ENCODE data around the gene FOXE3. TPM values are rescaled to one million over a fixed set of nuclear protein-coding genes. Genes with fewer than 3 reads are reported as not detected.

The FOXE3 gene
- not detected in 2 replicates for total RNA-seq (2014; rRNA removed; shearing (Covaris generic))

- Histone ChIP-seq H3K4me1 (replicated peaks) (peaks cover 30% of the 10 kb centered on the region), H3K4me3 (no peak within 1 kb of the TSS), H3K27ac (no peak within 1 kb of the TSS), H3K36me3 (peaks cover 54% of the 10 kb centered on the region), H3K9me3 (replicated peaks) (no peaks in the 10 kb centered on the region), H3K27me3 (replicated peaks) (no peaks in the 10 kb centered on the region)
- DNase-seq (ENCODE audit: low read depth in 1 of 2, low spot score in 2 of 2) = no peak
These were observed at the start of gene FOXE3 for GRCh38 chr1:47415728-47416318. TSS of gene FOXE3 (plus strand) at chr1:47416285. CDS start at chr1:47416316, 31 bp downstream.

DNA sequence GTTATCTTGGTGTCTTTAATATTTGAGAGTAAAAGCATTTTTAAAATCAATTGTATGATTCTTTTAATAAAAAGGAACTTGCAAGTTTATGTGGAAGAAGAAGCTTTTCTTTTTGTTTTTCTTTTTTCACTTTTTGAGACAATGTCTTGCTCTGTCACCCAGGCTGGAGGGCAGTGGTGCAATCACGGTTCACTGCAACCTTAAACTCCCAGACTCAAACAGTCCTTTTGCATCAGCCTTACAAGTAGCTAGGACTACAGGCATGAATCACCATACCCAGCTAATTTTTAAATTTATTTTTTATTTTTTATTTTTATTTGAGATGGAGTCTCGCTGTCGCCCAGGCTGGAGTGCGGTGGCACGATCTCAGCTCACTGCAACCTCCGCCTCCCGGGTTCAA is 48.4 kb upstream of the FOXE3 start:
- no peak for DNase-seq (ENCODE audit: low read depth in 1 of 2, low spot score in 2 of 2)

GRCh38 chr1:47371016-47371517 is 45.0 kb upstream of the FOXE3 start:
- H3K9me3 ChIP-seq (replicated peaks) = no peaks in the 10 kb centered on the region
- no peak overlapping the region for H3K27ac ChIP-seq
- peaks cover 11% of the 10 kb centered on the region for H3K4me1 ChIP-seq (replicated peaks)
- no peak for DNase-seq (ENCODE audit: low read depth in 1 of 2, low spot score in 2 of 2)
- H3K27me3 ChIP-seq (replicated peaks) = no peaks in the 10 kb centered on the region
- H3K4me3 ChIP-seq = no peak overlapping the region
- peaks cover 66% of the 10 kb centered on the region for H3K36me3 ChIP-seq

More for the DNA sequence above, 48.4 kb upstream of the FOXE3 start:
- H3K4me1 ChIP-seq (replicated peaks) = peaks cover 9% of the 10 kb centered on the region
- H3K27me3 ChIP-seq (replicated peaks) = no peaks in the 10 kb centered on the region
- peaks cover 38% of the 10 kb centered on the region for H3K36me3 ChIP-seq
- no peaks in the 10 kb centered on the region for H3K9me3 ChIP-seq (replicated peaks)
- H3K4me3 ChIP-seq = no peak overlapping the region
- H3K27ac ChIP-seq = no peak overlapping the region

- Histone ChIP-seq H3K36me3 (peaks cover 75% of the 10 kb centered on the region), H3K27me3 (replicated peaks) (no peaks in the 10 kb centered on the region), H3K4me1 (replicated peaks) (peaks cover 17% of the 10 kb centered on the region), H3K27ac (no peak overlapping the region), H3K4me3 (no peak overlapping the region), H3K9me3 (replicated peaks) (no peaks in the 10 kb centered on the region)
- DNase-seq (ENCODE audit: low read depth in 1 of 2, low spot score in 2 of 2) = peak in 1 of 2 experiments; percentile 23
These were observed 41.6 kb upstream of the FOXE3 start for GRCh38 chr1:47374501-47374900.

DNA sequence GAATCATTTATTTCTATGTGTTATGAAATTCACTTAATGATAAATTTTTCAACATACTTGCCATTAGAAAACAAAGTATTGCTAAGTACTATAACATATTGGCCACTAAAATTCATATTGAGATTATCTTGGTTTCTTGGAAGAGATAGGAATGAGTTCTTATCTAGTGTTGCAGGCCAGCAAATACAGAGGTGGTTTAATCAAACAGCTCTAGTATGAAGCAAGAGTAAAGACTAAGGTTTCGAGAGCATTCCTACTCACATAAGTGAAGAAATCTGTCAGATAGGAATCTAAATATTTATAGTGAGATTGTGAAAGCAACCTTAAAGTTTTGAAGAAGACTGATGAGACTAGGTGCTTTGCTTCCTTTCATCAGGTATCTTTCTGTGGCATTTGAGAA is 37.9 kb upstream of the FOXE3 start:
- H3K4me3 ChIP-seq = no peak overlapping the region
- peaks cover 22% of the 10 kb centered on the region for H3K4me1 ChIP-seq (replicated peaks)
- no peaks in the 10 kb centered on the region for H3K9me3 ChIP-seq (replicated peaks)
- no peak for DNase-seq (ENCODE audit: low read depth in 1 of 2, low spot score in 2 of 2)
- H3K36me3 ChIP-seq = peaks cover 57% of the 10 kb centered on the region
- no peaks in the 10 kb centered on the region for H3K27me3 ChIP-seq (replicated peaks)
- no peak overlapping the region for H3K27ac ChIP-seq

DNA sequence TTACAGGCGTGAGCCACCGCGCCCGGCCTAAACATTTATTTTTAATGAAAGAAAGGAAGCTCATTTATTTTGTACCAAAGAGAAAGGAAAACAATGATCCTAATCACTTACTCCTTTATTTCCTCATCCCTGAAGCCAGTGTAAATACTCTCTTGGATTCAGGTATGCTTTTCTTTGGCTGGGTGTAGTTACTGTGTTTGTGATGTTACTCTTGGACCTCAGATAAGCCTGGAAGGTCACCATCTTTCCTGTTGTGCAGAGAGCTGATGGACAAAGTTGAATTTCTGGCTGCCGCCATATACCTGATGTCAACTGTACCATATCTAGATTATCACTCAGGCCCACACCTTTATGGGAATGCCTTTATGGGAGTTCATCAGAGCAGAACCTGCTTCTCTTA is 35.4 kb upstream of the FOXE3 start:
- Histone ChIP-seq H3K27ac (no peak overlapping the region), H3K4me1 (replicated peaks) (peaks cover 12% of the 10 kb centered on the region), H3K27me3 (replicated peaks) (no peaks in the 10 kb centered on the region), H3K36me3 (peaks cover 38% of the 10 kb centered on the region), H3K9me3 (replicated peaks) (no peaks in the 10 kb centered on the region), H3K4me3 (no peak overlapping the region)
- no peak for DNase-seq (ENCODE audit: low read depth in 1 of 2, low spot score in 2 of 2)

GRCh38 chr1:47382399-47382983 is 33.6 kb upstream of the FOXE3 start:
- no peak overlapping the region for H3K4me3 ChIP-seq
- peaks cover 26% of the 10 kb centered on the region for H3K36me3 ChIP-seq
- H3K27ac ChIP-seq = no peak overlapping the region
- no peaks in the 10 kb centered on the region for H3K9me3 ChIP-seq (replicated peaks)
- H3K4me1 ChIP-seq (replicated peaks) = peaks cover 12% of the 10 kb centered on the region
- H3K27me3 ChIP-seq (replicated peaks) = no peaks in the 10 kb centered on the region
- DNase-seq (ENCODE audit: low read depth in 1 of 2, low spot score in 2 of 2) = no peak

- Histone ChIP-seq H3K9me3 (replicated peaks) (no peaks in the 10 kb centered on the region), H3K4me3 (no peak overlapping the region), H3K4me1 (replicated peaks) (peaks cover 17% of the 10 kb centered on the region), H3K27me3 (replicated peaks) (no peaks in the 10 kb centered on the region), H3K27ac (no peak overlapping the region), H3K36me3 (peaks cover 18% of the 10 kb centered on the region)
- DNase-seq (ENCODE audit: low read depth in 1 of 2, low spot score in 2 of 2) = no peak
These were observed 32.0 kb upstream of the FOXE3 start for GRCh38 chr1:47384083-47384482.

DNA sequence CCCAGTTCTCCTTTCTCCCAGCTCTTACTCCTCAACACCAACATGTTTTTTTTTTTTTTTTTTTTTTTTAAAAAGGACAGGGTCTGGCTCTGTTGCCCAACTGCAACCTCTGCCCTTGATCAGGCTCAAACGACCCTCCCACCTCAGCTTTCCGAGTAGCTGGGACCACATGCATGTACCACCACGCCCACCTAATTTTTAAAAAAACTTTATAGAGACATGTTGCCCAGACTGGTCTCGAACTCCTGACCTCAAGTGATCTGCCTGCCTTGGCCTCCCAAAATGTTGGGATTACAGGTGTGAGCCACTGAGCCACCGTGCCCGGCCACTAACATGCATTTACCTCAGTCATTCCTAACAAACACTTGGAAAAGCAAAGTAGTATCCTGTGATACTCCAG is 31.1 kb upstream of the FOXE3 start:
- peaks cover 8% of the 10 kb centered on the region for H3K4me1 ChIP-seq (replicated peaks)
- H3K36me3 ChIP-seq = peaks cover 18% of the 10 kb centered on the region
- H3K27ac ChIP-seq = no peak overlapping the region
- no peak for DNase-seq (ENCODE audit: low read depth in 1 of 2, low spot score in 2 of 2)
- H3K9me3 ChIP-seq (replicated peaks) = no peaks in the 10 kb centered on the region
- H3K4me3 ChIP-seq = no peak overlapping the region
- H3K27me3 ChIP-seq (replicated peaks) = no peaks in the 10 kb centered on the region

DNA sequence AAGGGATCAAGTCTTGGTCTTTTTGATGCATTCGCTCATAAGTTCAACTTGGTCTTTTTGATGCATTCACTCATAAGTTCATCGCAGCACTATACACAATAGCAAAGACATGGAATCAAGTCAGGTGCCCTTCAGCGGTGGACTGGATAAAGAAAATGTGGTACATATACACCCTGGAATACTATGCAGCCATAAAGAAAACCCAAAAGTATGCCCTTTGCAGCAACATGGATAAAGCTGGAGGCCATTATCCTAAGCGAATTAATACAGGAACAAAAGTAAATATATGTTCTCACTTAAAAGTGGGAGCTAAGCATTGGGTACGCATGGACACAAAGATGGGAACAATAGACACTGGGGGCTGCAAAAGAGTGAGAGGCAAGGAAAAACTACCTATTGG is 29.8 kb upstream of the FOXE3 start:
- Histone ChIP-seq H3K9me3 (replicated peaks) (no peaks in the 10 kb centered on the region), H3K27ac (no peak overlapping the region), H3K4me1 (replicated peaks) (peaks cover 8% of the 10 kb centered on the region), H3K27me3 (replicated peaks) (no peaks in the 10 kb centered on the region), H3K36me3 (peaks cover 9% of the 10 kb centered on the region), H3K4me3 (no peak overlapping the region)
- no peak for DNase-seq (ENCODE audit: low read depth in 1 of 2, low spot score in 2 of 2)

- no peaks in the 10 kb centered on the region for H3K27me3 ChIP-seq (replicated peaks)
- no peak overlapping the region for H3K27ac ChIP-seq
- no peaks in the 10 kb centered on the region for H3K9me3 ChIP-seq (replicated peaks)
- H3K4me3 ChIP-seq = no peak overlapping the region
- H3K4me1 ChIP-seq (replicated peaks) = peaks cover 8% of the 10 kb centered on the region
- no peak for DNase-seq (ENCODE audit: low read depth in 1 of 2, low spot score in 2 of 2)
- peaks cover 3% of the 10 kb centered on the region; the same call in 1 of the 2 replicates for H3K36me3 ChIP-seq
These were observed 27.8 kb upstream of the FOXE3 start for GRCh38 chr1:47388030-47388890.

GRCh38 chr1:47388891-47389238 is 27.2 kb upstream of the FOXE3 start:
- H3K27me3 ChIP-seq (replicated peaks) = no peaks in the 10 kb centered on the region
- peak; percentile 70 to 76 for DNase-seq (ENCODE audit: low read depth in 1 of 2, low spot score in 2 of 2)
- no peaks in the 10 kb centered on the region for H3K9me3 ChIP-seq (replicated peaks)
- no peak overlapping the region for H3K27ac ChIP-seq
- no peaks in the 10 kb centered on the region for H3K36me3 ChIP-seq
- no peak overlapping the region for H3K4me3 ChIP-seq
- H3K4me1 ChIP-seq (replicated peaks) = peaks cover 8% of the 10 kb centered on the region

- H3K27ac ChIP-seq = no peak overlapping the region
- H3K36me3 ChIP-seq = no peaks in the 10 kb centered on the region
- DNase-seq (ENCODE audit: low read depth in 1 of 2, low spot score in 2 of 2) = peak in 1 of 2 experiments; percentile 7
- peaks cover 8% of the 10 kb centered on the region for H3K4me1 ChIP-seq (replicated peaks)
- H3K4me3 ChIP-seq = no peak overlapping the region
- H3K27me3 ChIP-seq (replicated peaks) = no peaks in the 10 kb centered on the region
- H3K9me3 ChIP-seq (replicated peaks) = no peaks in the 10 kb centered on the region
These were observed 26.4 kb upstream of the FOXE3 start for GRCh38 chr1:47389731-47390130.

DNA sequence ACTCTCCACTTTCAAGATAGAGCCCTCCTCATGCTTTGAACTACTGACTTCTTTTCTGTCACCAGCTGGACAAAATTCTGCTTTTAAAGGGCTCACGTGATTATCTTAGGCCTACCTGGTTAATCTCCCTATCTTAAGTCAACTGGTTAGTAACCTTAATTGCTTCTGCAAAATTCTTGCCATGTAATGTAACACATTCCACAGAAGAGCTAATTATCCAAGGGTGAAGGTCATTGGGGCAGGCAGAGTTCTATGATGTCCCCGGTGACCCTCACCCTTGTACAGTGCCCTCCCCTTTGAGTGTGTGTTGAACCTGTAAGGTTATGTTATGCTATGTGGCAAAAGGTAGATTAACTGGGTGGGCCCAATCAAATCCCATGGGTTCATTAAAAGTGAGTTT is 25.2 kb upstream of the FOXE3 start:
- Histone ChIP-seq H3K36me3 (no peaks in the 10 kb centered on the region), H3K9me3 (replicated peaks) (no peaks in the 10 kb centered on the region), H3K27me3 (replicated peaks) (no peaks in the 10 kb centered on the region), H3K4me3 (no peak overlapping the region), H3K4me1 (replicated peaks) (peaks cover 8% of the 10 kb centered on the region), H3K27ac (no peak overlapping the region)
- DNase-seq (ENCODE audit: low read depth in 1 of 2, low spot score in 2 of 2) = no peak
